Keratinocyte (primary cell): ENCODE results near the gene ACSF3. TPM values are rescaled to one million over a fixed set of nuclear protein-coding genes. Genes with fewer than 3 reads are reported as not detected.

ENCODE experiments used
- DNase-seq: peaks from one replicate; pipeline ENCODE4 v3.0.0-alpha.2; 2011; ENCODE audit warnings: low read depth, missing footprints, low spot score
- FAIRE-seq: peaks from 2 replicates; lab custom pipeline; 2011; peaks lifted over from hg19 to GRCh38; lab: Jason Lieb, UNC
- H2AFZ ChIP-seq: 2 replicates; pipeline ENCODE4 v1.6.0; 2012; ENCODE audit warnings: low read length, control low read depth, inconsistent platforms; ENCODE audit not compliant: control insufficient read depth
- H3K27ac ChIP-seq: 2 replicates; pipeline ENCODE4 v1.5.1; 2011; ENCODE audit warnings: low read length; ENCODE audit not compliant: control insufficient read depth, insufficient read depth
- H3K27me3 ChIP-seq: 3 replicates; pipeline ENCODE4 v1.6.0; 2011; ENCODE audit warnings: low read length; ENCODE audit not compliant: control insufficient read depth, insufficient read depth; ENCODE audit errors: extremely low read depth
- H3K36me3 ChIP-seq, 2 experiments: 2 replicates in 1 of 2; 3 replicates in 1 of 2; pipeline ENCODE4 v1.5.1; 2011; ENCODE audit warnings: low read length in 2 of 2, mild to moderate bottlenecking in 1 of 2; ENCODE audit not compliant: control insufficient read depth in 2 of 2, insufficient read depth in 2 of 2; ENCODE audit errors: extremely low read depth in 1 of 2
- H3K4me1 ChIP-seq: 3 replicates; pipeline ENCODE4 v1.5.1; 2011; ENCODE audit warnings: low read length; ENCODE audit not compliant: control insufficient read depth, insufficient read depth; ENCODE audit errors: extremely low read depth
- H3K4me2 ChIP-seq: 3 replicates; pipeline ENCODE4 v1.6.0; 2011; ENCODE audit warnings: low read depth, low read length; ENCODE audit not compliant: control insufficient read depth, insufficient read depth; ENCODE audit errors: extremely low read depth
- H3K4me3 ChIP-seq, 3 experiments: fragments of 200-600 bp in 1 of 3; sonication (generic) in 1 of 3; 2 replicates in 2 of 3; 3 replicates in 1 of 3; pipeline ENCODE4 v1.5.1; 2011 to 2016; ENCODE audit warnings: low read length in 3 of 3, mild to moderate bottlenecking in 3 of 3, control low read depth in 2 of 3, inconsistent platforms in 1 of 3, low read depth in 1 of 3, mixed read lengths in 1 of 3, mixed run types in 1 of 3, moderate library complexity in 1 of 3; ENCODE audit not compliant: control insufficient read depth in 2 of 3, insufficient read depth in 2 of 3; ENCODE audit errors: extremely low read depth in 1 of 3
- H3K79me2 ChIP-seq: 2 replicates; pipeline ENCODE4 v1.6.0; 2012; ENCODE audit warnings: low read length; ENCODE audit not compliant: control insufficient read depth, insufficient read depth
- H3K9ac ChIP-seq: 3 replicates; pipeline ENCODE4 v1.6.0; 2011; ENCODE audit warnings: low read length; ENCODE audit not compliant: control insufficient read depth, insufficient read depth; ENCODE audit errors: extremely low read depth
- H3K9me1 ChIP-seq: 3 replicates; pipeline ENCODE4 v1.6.0; 2011; ENCODE audit warnings: low read length; ENCODE audit not compliant: control insufficient read depth, insufficient read depth; ENCODE audit errors: extremely low read depth
- H3K9me3 ChIP-seq: 2 replicates; pipeline ENCODE4 v1.5.1; 2012; ENCODE audit warnings: low read depth, low read length; ENCODE audit not compliant: control insufficient read depth
- H4K20me1 ChIP-seq: 3 replicates; pipeline ENCODE4 v1.6.0; 2011; ENCODE audit warnings: low read length; ENCODE audit not compliant: control insufficient read depth, insufficient read depth; ENCODE audit errors: extremely low read depth
- EZH2 ChIP-seq: IDR thresholded peaks from one replicate; pipeline ENCODE4 v1.6.1; 2012; ENCODE audit warnings: inconsistent platforms, mild to moderate bottlenecking, low read length, moderate library complexity
- dilution Hi-C: fragments of 300-500 bp; cut with MboI; formaldehyde crosslinking; loops from one replicate; pipeline ENCODE4 v1.7.0; 2020; ENCODE audit warnings: low sequenced_read_pairs; ENCODE audit not compliant: extremely low pct_ligation_motif_present
- polyA plus RNA-seq, 5 experiments: library from polyadenylated mRNA; depleted of rRNA in 3 of 5; stranded (reverse) in 3 of 5; stranded (forward) in 1 of 5; unstranded in 1 of 5; fragments of >200 nt; gene quantifications; 1 replicate in 1 of 5; 2 replicates in 3 of 5; 3 replicates in 1 of 5; pipeline versions ENCODE4 v1.2.1 to v1.2.3, GENCODE V29; 2011 to 2012; ENCODE audit warnings: missing spikeins in 2 of 5, low read depth in 1 of 5, low replicate concordance in 1 of 5
- TF ChIP-seq, protein P1 (sequence below), 3 experiments: IDR thresholded peaks in 1 of 3; conservative IDR thresholded peaks in 1 of 3; optimal IDR thresholded peaks in 1 of 3; 2 replicates in 2 of 3; 3 replicates in 1 of 3; pipeline versions ENCODE3 to v1.5.1; 2011; ENCODE audit warnings: low read length in 3 of 3, mild to moderate bottlenecking in 3 of 3, moderate library complexity in 2 of 3, control low read depth in 1 of 3, inconsistent platforms in 1 of 3; ENCODE audit not compliant: insufficient read depth in 2 of 3; ENCODE audit errors: extremely low read depth in 1 of 3

ACSF3 gene
- polyA plus RNA-seq, 1 donor (not counting 4 experiments of a cell fraction or from before 2014, with no cell fraction given): 13.4 TPM

DNA sequence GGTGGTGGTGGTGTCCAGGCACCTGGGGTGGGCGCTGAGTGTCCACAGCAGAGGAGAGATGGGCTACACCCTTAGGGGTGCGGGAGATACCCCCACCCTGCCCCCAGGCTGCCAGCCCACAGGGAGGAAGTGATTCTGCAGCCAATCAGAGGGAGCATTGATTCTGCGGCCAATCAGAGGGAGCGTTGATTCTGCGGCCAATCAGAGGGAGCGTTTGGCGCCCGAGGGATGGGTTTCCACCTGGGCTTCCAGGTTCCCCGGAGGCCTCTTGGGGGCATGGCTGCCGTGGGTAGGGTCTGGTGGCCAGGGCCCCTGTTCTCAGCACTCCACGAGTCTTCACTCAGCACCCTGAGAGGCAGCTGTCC lies 28.2 kb upstream of the ACSF3 start:
- H3K4me2 ChIP-seq: no peak overlapping the region
- H3K4me3 ChIP-seq: no peak overlapping the region
- H3K27me3 ChIP-seq: peaks cover 17% of the 10 kb centered on the region
- no peaks in the 10 kb centered on the region for H3K36me3 ChIP-seq
- FAIRE-seq: no peak
- H3K79me2 ChIP-seq: no peaks in the 10 kb centered on the region
- DNase-seq: no peak
- H2AFZ ChIP-seq: no peak overlapping the region
- no peaks in the 10 kb centered on the region for H3K9me1 ChIP-seq
- H4K20me1 ChIP-seq: no peaks in the 10 kb centered on the region
- TF ChIP-seq, protein P1, sequence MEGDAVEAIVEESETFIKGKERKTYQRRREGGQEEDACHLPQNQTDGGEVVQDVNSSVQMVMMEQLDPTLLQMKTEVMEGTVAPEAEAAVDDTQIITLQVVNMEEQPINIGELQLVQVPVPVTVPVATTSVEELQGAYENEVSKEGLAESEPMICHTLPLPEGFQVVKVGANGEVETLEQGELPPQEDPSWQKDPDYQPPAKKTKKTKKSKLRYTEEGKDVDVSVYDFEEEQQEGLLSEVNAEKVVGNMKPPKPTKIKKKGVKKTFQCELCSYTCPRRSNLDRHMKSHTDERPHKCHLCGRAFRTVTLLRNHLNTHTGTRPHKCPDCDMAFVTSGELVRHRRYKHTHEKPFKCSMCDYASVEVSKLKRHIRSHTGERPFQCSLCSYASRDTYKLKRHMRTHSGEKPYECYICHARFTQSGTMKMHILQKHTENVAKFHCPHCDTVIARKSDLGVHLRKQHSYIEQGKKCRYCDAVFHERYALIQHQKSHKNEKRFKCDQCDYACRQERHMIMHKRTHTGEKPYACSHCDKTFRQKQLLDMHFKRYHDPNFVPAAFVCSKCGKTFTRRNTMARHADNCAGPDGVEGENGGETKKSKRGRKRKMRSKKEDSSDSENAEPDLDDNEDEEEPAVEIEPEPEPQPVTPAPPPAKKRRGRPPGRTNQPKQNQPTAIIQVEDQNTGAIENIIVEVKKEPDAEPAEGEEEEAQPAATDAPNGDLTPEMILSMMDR (optimal IDR thresholded peaks at IDR 0.05 in 1 of 3, IDR thresholded peaks at IDR 0.05 in 1 of 3, conservative IDR thresholded peaks at IDR 0.05 in 1 of 3; ENCODE audit: extremely low read depth in 1 of 3, insufficient read depth in 2 of 3, low read length in 3 of 3): no peak
- no peak for TF ChIP-seq EZH2
- H3K27ac ChIP-seq: no peak overlapping the region
- H3K9ac ChIP-seq: no peak overlapping the region
- dilution Hi-C loops: no loop called here
- H3K9me3 ChIP-seq: no peaks in the 10 kb centered on the region
- no peaks in the 10 kb centered on the region for H3K4me1 ChIP-seq

DNA sequence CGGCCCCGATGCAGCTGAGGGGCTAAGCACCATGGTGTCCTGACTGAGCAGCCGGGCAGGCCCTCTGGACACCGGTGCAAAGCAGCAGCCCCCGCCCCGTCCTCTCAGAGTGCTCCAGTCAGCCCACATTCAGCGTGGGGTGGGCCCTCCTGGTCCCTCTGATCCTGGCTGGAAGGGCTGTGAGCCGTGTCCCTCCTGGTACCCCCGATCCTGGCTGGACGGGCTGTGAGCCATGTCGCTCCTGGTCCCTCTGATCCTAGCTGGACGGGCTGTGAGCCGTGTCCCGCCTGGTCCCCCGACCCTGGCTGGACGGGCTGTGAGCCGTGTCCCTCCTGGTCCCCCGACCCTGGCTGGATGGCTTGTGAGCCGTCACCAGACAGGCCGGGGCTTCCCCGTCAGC lies 26.9 kb upstream of the ACSF3 start:
- Histone ChIP-seq H3K4me1 (no peaks in the 10 kb centered on the region), H3K9me1 (no peaks in the 10 kb centered on the region), H3K4me2 (no peak overlapping the region), H2AFZ (no peak overlapping the region), H3K27me3 (peaks cover 7% of the 10 kb centered on the region), H3K4me3 (no peak overlapping the region), H3K36me3 (no peaks in the 10 kb centered on the region), H4K20me1 (no peaks in the 10 kb centered on the region), H3K9ac (no peak overlapping the region), H3K27ac (no peak overlapping the region), H3K79me2 (no peaks in the 10 kb centered on the region), H3K9me3 (no peaks in the 10 kb centered on the region)
- dilution Hi-C loops: no loop called here
- DNase-seq: no peak
- TF ChIP-seq, protein P1 (optimal IDR thresholded peaks at IDR 0.05 in 1 of 3, IDR thresholded peaks at IDR 0.05 in 1 of 3, conservative IDR thresholded peaks at IDR 0.05 in 1 of 3; ENCODE audit: extremely low read depth in 1 of 3, insufficient read depth in 2 of 3, low read length in 3 of 3): no peak
- no peak for TF ChIP-seq EZH2
- FAIRE-seq: no peak
